H9 (cell line): Measurements from ENCODE around the gene CEP350. TPM values are rescaled to one million over a fixed set of nuclear protein-coding genes. Genes with fewer than 3 reads are reported as not detected.

Source experiments
- DNase-seq: peaks from one replicate; pipeline ENCODE4 v3.0.0-alpha.2; 2017
- H2AFZ ChIP-seq: one replicate; pipeline ENCODE4 v1.6.1; 2013; ENCODE audit warnings: mild to moderate bottlenecking, low read length, control low read depth, moderate library complexity
- H2AK5ac ChIP-seq: 2 replicates; pipeline ENCODE4 v1.6.1; 2013; ENCODE audit warnings: low read length, control low read depth, mixed read lengths; ENCODE audit not compliant: insufficient read length
- H2BK120ac ChIP-seq: one replicate; pipeline ENCODE4 v1.6.1; 2013; ENCODE audit warnings: low read depth, mild to moderate bottlenecking, low read length, control low read depth, inconsistent platforms; ENCODE audit not compliant: poor library complexity, severe bottlenecking
- H2BK12ac ChIP-seq: 2 replicates; pipeline ENCODE4 v1.6.1; 2013; ENCODE audit warnings: low read length, control low read depth, mixed read lengths, low read depth; ENCODE audit not compliant: insufficient read length
- H2BK15ac ChIP-seq: 2 replicates; pipeline ENCODE4 v1.6.1; 2013; ENCODE audit warnings: low read depth, low read length, control low read depth
- H2BK20ac ChIP-seq: one replicate; pipeline ENCODE4 v1.6.1; 2013; ENCODE audit warnings: low read depth, mild to moderate bottlenecking, low read length, control low read depth, inconsistent platforms; ENCODE audit not compliant: poor library complexity, severe bottlenecking
- H2BK5ac ChIP-seq: 2 replicates; pipeline ENCODE4 v1.6.1; 2013; ENCODE audit warnings: low read length, control low read depth, mixed read lengths; ENCODE audit not compliant: insufficient read length
- H3K14ac ChIP-seq: 2 replicates; pipeline ENCODE4 v1.6.1; 2013; ENCODE audit warnings: low read length, control low read depth; ENCODE audit not compliant: insufficient read depth
- H3K18ac ChIP-seq: 2 replicates; pipeline ENCODE4 v1.6.1; 2013; ENCODE audit warnings: low read depth, mild to moderate bottlenecking, mixed read lengths, low read length, control low read depth; ENCODE audit not compliant: insufficient read length
- H3K23ac ChIP-seq: 2 replicates; pipeline ENCODE4 v1.6.1; 2013; ENCODE audit warnings: low read length, control low read depth, mixed read lengths, low read depth; ENCODE audit not compliant: insufficient read length
- H3K23me2 ChIP-seq: 2 replicates; pipeline ENCODE4 v1.6.1; 2013; ENCODE audit warnings: low read depth, mild to moderate bottlenecking, mixed read lengths, low read length, control low read depth; ENCODE audit not compliant: insufficient read length, poor library complexity, severe bottlenecking
- H3K27ac ChIP-seq: 2 replicates; pipeline ENCODE4 v1.5.1; 2013; ENCODE audit warnings: low read length, control low read depth, mixed read lengths, low read depth; ENCODE audit not compliant: insufficient read length
- H3K27me3 ChIP-seq: 2 replicates; pipeline ENCODE4 v1.6.1; 2013; ENCODE audit warnings: low read length, control low read depth, inconsistent platforms; ENCODE audit not compliant: insufficient read depth
- H3K4ac ChIP-seq: 2 replicates; pipeline ENCODE4 v1.6.1; 2013; ENCODE audit warnings: low read depth, mild to moderate bottlenecking, control low read depth, inconsistent platforms, low read length, moderate library complexity
- H3K4me1 ChIP-seq: 2 replicates; pipeline ENCODE4 v1.6.1; 2013; ENCODE audit warnings: low read length, control low read depth, inconsistent platforms; ENCODE audit not compliant: insufficient read depth
- H3K4me2 ChIP-seq: 2 replicates; pipeline ENCODE4 v1.6.1; 2013; ENCODE audit warnings: low read length, control low read depth, mixed read lengths; ENCODE audit not compliant: insufficient read length, insufficient read depth
- H3K56ac ChIP-seq: 2 replicates; pipeline ENCODE4 v1.6.1; 2013; ENCODE audit warnings: low read depth, mild to moderate bottlenecking, mixed read lengths, low read length, control low read depth; ENCODE audit not compliant: insufficient read length
- H3K79me1 ChIP-seq: 2 replicates; pipeline ENCODE4 v1.6.1; 2013; ENCODE audit warnings: low read depth, mild to moderate bottlenecking, moderate library complexity, low read length, control low read depth, inconsistent platforms; ENCODE audit not compliant: insufficient read depth, poor library complexity, severe bottlenecking
- H3K79me2 ChIP-seq: 2 replicates; pipeline ENCODE4 v1.6.1; 2013; ENCODE audit warnings: low read length, control low read depth, inconsistent platforms; ENCODE audit not compliant: insufficient read depth
- H3K9ac ChIP-seq: 2 replicates; pipeline ENCODE4 v1.6.1; 2013; ENCODE audit warnings: low read length, control low read depth, mixed read lengths; ENCODE audit not compliant: insufficient read length; ENCODE audit errors: extremely low read depth
- H3K9me3 ChIP-seq: one replicate; pipeline ENCODE4 v1.6.1; 2013; ENCODE audit warnings: low read depth, low read length, inconsistent platforms; ENCODE audit not compliant: control insufficient read depth
- H3T11ph ChIP-seq: one replicate; pipeline ENCODE4 v1.6.1; 2013; ENCODE audit warnings: mild to moderate bottlenecking, low read length, control low read depth, inconsistent platforms
- H4K20me1 ChIP-seq: one replicate; pipeline ENCODE4 v1.6.1; 2013; ENCODE audit not compliant: control insufficient read depth, insufficient read length, insufficient read depth
- H4K5ac ChIP-seq: 2 replicates; pipeline ENCODE4 v1.6.1; 2013; ENCODE audit warnings: low read depth, mild to moderate bottlenecking, mixed read lengths, low read length, control low read depth; ENCODE audit not compliant: insufficient read length
- H4K8ac ChIP-seq: replicated peaks from 2 replicates; pipeline ENCODE4 v1.6.1; 2013; ENCODE audit warnings: low read length, control low read depth, mixed read lengths, low read depth; ENCODE audit not compliant: insufficient read length
- H4K91ac ChIP-seq: 2 replicates; pipeline ENCODE4 v1.6.1; 2013; ENCODE audit warnings: low read depth, mild to moderate bottlenecking, moderate library complexity, mixed read lengths, low read length, control low read depth; ENCODE audit not compliant: insufficient read length
- H3K27ac Mint-ChIP-seq, 3 experiments: 2 replicates in 2 of 3; 3 replicates in 1 of 3; pipeline ENCODE4 v1.8.0; 2020 to 2021; ENCODE audit warnings: mixed read lengths in 3 of 3, mild to moderate bottlenecking in 1 of 3, moderate library complexity in 1 of 3
- H3K27me3 Mint-ChIP-seq: 2 replicates; pipeline ENCODE4 v1.8.0; 2021; ENCODE audit warnings: low read depth, mild to moderate bottlenecking, moderate library complexity, mixed read lengths
- H3K36me3 Mint-ChIP-seq, 3 experiments: 2 replicates in 2 of 3; 3 replicates in 1 of 3; pipeline ENCODE4 v1.8.0; 2020 to 2021; ENCODE audit warnings: low read depth in 3 of 3, mixed read lengths in 3 of 3; ENCODE audit not compliant: insufficient read depth in 1 of 3
- H3K4me1 Mint-ChIP-seq, 2 experiments: 2 replicates each; pipeline ENCODE4 v1.8.0; 2020; ENCODE audit warnings: mixed read lengths in 2 of 2
- H3K4me3 Mint-ChIP-seq, 2 experiments: 2 replicates in 1 of 2; 3 replicates in 1 of 2; pipeline ENCODE4 v1.8.0; 2020 to 2021; ENCODE audit warnings: mild to moderate bottlenecking in 2 of 2, mixed read lengths in 2 of 2, moderate library complexity in 1 of 2
- H3K9me3 Mint-ChIP-seq, 2 experiments: 2 replicates in 1 of 2; 3 replicates in 1 of 2; pipeline ENCODE4 v1.8.0; 2020; ENCODE audit warnings: mild to moderate bottlenecking in 2 of 2, mixed read lengths in 2 of 2, moderate library complexity in 1 of 2
- WGBS: extraction: QIAGEN DNeasy Blood & Tissue Kit; methylation state at CpG from one replicate; pipeline ENCODE4 v1.1.7; 2013; ENCODE audit warnings: missing lambda C conversion rate, low lambda C conversion rate, mixed read lengths; ENCODE audit not compliant: insufficient read length; ENCODE audit errors: extremely low coverage; 5-methylcytosine and 5-hydroxymethylcytosine counted together
- total RNA-seq: library from RNA; stranded (reverse); gene quantifications from 2 replicates; pipeline ENCODE4 v1.2.1, GENCODE V29; 2021
- TF ChIP-seq, protein P1 (sequence below): fragments of 200-600 bp; sonication (generic); conservative IDR thresholded peaks from 3 replicates; pipeline ENCODE4 v1.8.0; 2021; ENCODE audit warnings: antibody characterized with exemption, mild to moderate bottlenecking

CEP350 gene
- total RNA-seq, 1 experiment from 2014 or later: 39.2 TPM

GRCh38 chr1:180123463-180123936 is 168.9 kb downstream of the CEP350 start:
- Histone ChIP-seq H2BK15ac (no peak overlapping the region), H2BK120ac (no peak overlapping the region), H2AK5ac (no peak overlapping the region), H3K9me3 (no peaks in the 10 kb centered on the region), H3T11ph (no peak overlapping the region), H3K56ac (no peak overlapping the region), H3K14ac (no peak overlapping the region), H3K18ac (no peak overlapping the region), H3K4me1 (peaks cover 2% of the 10 kb centered on the region; the same call in 1 of the 2 replicates), H2BK5ac (no peak overlapping the region), H3K27me3 (no peaks in the 10 kb centered on the region), H4K20me1 (no peaks in the 10 kb centered on the region), H3K4ac (no peak overlapping the region), H3K4me2 (no peak overlapping the region), H4K8ac (no peak overlapping the region), H3K23me2 (no peaks in the 10 kb centered on the region), H3K79me1 (no peaks in the 10 kb centered on the region), H3K9ac (no peak overlapping the region), H4K5ac (no peak overlapping the region), H2AFZ (no peak overlapping the region), H3K79me2 (no peaks in the 10 kb centered on the region), H2BK12ac (no peak overlapping the region), H3K23ac (no peak overlapping the region), H4K91ac (no peak overlapping the region), H2BK20ac (no peak overlapping the region), H3K27ac (no peak overlapping the region)
- peaks cover 3% of the 10 kb centered on the region; the same call in 1 of the 2 replicates for H3K27me3 Mint-ChIP-seq
- TF ChIP-seq, protein P1, sequence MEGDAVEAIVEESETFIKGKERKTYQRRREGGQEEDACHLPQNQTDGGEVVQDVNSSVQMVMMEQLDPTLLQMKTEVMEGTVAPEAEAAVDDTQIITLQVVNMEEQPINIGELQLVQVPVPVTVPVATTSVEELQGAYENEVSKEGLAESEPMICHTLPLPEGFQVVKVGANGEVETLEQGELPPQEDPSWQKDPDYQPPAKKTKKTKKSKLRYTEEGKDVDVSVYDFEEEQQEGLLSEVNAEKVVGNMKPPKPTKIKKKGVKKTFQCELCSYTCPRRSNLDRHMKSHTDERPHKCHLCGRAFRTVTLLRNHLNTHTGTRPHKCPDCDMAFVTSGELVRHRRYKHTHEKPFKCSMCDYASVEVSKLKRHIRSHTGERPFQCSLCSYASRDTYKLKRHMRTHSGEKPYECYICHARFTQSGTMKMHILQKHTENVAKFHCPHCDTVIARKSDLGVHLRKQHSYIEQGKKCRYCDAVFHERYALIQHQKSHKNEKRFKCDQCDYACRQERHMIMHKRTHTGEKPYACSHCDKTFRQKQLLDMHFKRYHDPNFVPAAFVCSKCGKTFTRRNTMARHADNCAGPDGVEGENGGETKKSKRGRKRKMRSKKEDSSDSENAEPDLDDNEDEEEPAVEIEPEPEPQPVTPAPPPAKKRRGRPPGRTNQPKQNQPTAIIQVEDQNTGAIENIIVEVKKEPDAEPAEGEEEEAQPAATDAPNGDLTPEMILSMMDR: no peak
- H3K4me3 Mint-ChIP-seq: no peak overlapping the region
- no peak for DNase-seq
- H3K36me3 Mint-ChIP-seq: no peaks in the 10 kb centered on the region
- H3K27ac Mint-ChIP-seq: no peak overlapping the region; a peak in 1 of 7 replicates
- no CpG with 5 or more reads among the region's 4 CpGs for WGBS
- no peaks in the 10 kb centered on the region for H3K9me3 Mint-ChIP-seq
- peaks cover 0 to 5% of the 10 kb centered on the region in 2 experiments; a peak in 1 of 4 replicates for H3K4me1 Mint-ChIP-seq
